ENCODE data around the gene DNAH14.
"Not testable (repeated sequence)": the region's sequence is repeated elsewhere in the genome, so short reads cannot be mapped to it uniquely, and the experiment has no call there.

DNAH14 gene

GRCh38 chr1:224922404-224923164 lies 6.9 kb upstream of the DNAH14 start:
- DNase-seq, result no peak

GRCh38 chr1:224923726-224924125 lies 5.7 kb upstream of the DNAH14 start:
- DNase-seq, result no peak

GRCh38 chr1:224927631-224928030 lies 1.8 kb upstream of the DNAH14 start:
- not testable (repeated sequence) for DNase-seq

GRCh38 chr1:224928906-224929305 lies 569 bp upstream of the DNAH14 start:
- DNase-seq, result no peak

GRCh38 chr1:224931605-224932004 lies 2.1 kb downstream of the DNAH14 start:
- DNase-seq, result no peak

GRCh38 chr1:224932607-224933249 lies 3.3 kb downstream of the DNAH14 start:
- no peak for DNase-seq

GRCh38 chr1:224933584-224933983 lies 4.1 kb downstream of the DNAH14 start:
- DNase-seq, result no peak

- no peak for DNase-seq
Measured at GRCh38 chr1:224938652-224939051, 9.2 kb downstream of the DNAH14 start.

GRCh38 chr1:224939844-224940425 lies 10.5 kb downstream of the DNAH14 start:
- DNase-seq, result no peak

- DNase-seq, result not testable (repeated sequence)
Measured at GRCh38 chr1:224940735-224941134, 11.3 kb downstream of the DNAH14 start.

- DNase-seq, result not testable (repeated sequence)
Measured at GRCh38 chr1:224945651-224946348, 16.3 kb downstream of the DNAH14 start.

- not testable (repeated sequence) for DNase-seq
Measured at GRCh38 chr1:224946349-224946691, 16.8 kb downstream of the DNAH14 start.

GRCh38 chr1:224957696-224958095 lies 28.2 kb downstream of the DNAH14 start:
- no peak for DNase-seq

- no peak for DNase-seq
Measured at GRCh38 chr1:224958490-224958889, 29.0 kb downstream of the DNAH14 start.

GRCh38 chr1:224959115-224959514 lies 29.6 kb downstream of the DNAH14 start:
- DNase-seq, result no peak

- no peak for DNase-seq
Measured at GRCh38 chr1:224959656-224960055, 30.2 kb downstream of the DNAH14 start.

GRCh38 chr1:224980181-224980580 lies 50.7 kb downstream of the DNAH14 start:
- DNase-seq, result no peak

GRCh38 chr1:224981922-224982354 lies 52.5 kb downstream of the DNAH14 start:
- DNase-seq, result not testable (repeated sequence)

GRCh38 chr1:224988042-224988441 lies 58.6 kb downstream of the DNAH14 start:
- no peak for DNase-seq

GRCh38 chr1:224989615-224990014 lies 60.1 kb downstream of the DNAH14 start:
- DNase-seq, result no peak

- not testable (repeated sequence) for DNase-seq
Measured at GRCh38 chr1:224991550-224991949, 62.1 kb downstream of the DNAH14 start.

GRCh38 chr1:224995602-224996001 lies 66.1 kb downstream of the DNAH14 start:
- DNase-seq, result no peak

- no peak for DNase-seq
Measured at GRCh38 chr1:224996266-224996665, 66.8 kb downstream of the DNAH14 start.

GRCh38 chr1:224998185-224998584 lies 68.7 kb downstream of the DNAH14 start:
- DNase-seq, result no peak

All from stimulated activated CD4-positive, alpha-beta T cell treated with anti-CD3 and anti-CD28 coated beads, Interleukin-4, amount 100 ng/mL, for 24 hours (primary cell).